PC-3 (cell line): ENCODE measurements around the gene CCNI2. TPM values are rescaled to one million over a fixed set of nuclear protein-coding genes. Genes with fewer than 3 reads are reported as not detected.

Source experiments
- ATAC-seq: fragments of 200-7000 bp; cut with Tn5 transposase; 2 replicates; pipeline ENCODE4 v1.9.1; 2020; ENCODE audit warnings: mild to moderate bottlenecking, moderate library complexity
- BruUV-seq: library from RNA; stranded (reverse); fragments of 400-500 nt; replicated peaks from 2 replicates; lab custom pipeline; 2021; lab: Mats Ljungman, UMichigan
- CTCF ChIA-PET: fragments of 300-600 bp; sonication (Branson Sonifier 250); formaldehyde crosslinking; loops from one replicate; lab custom pipeline; 2022; ENCODE audit warnings: antibody characterized with exemption; lab: Charles Lee
- POLR2A ChIA-PET: fragments of 300-600 bp; sonication (Branson Sonifier 250); formaldehyde crosslinking; loops from one replicate; lab custom pipeline; 2022; ENCODE audit warnings: antibody characterized with exemption; ENCODE audit not compliant: unreplicated experiment; lab: Charles Lee
- DNase-seq: peaks from one replicate; pipeline ENCODE4 v3.0.0-alpha.2; 2015
- H2AFZ ChIP-seq: fragments of 300-600 bp; sonication (generic); 2 replicates; pipeline ENCODE4 v1.6.0; 2016; ENCODE audit warnings: antibody characterized with exemption, low read length
- H3F3A ChIP-seq: fragments of 300-600 bp; sonication (generic); one replicate; pipeline ENCODE4 v1.6.0; 2017; ENCODE audit warnings: antibody characterized with exemption, low read length, control low read depth, mild to moderate bottlenecking; ENCODE audit not compliant: unreplicated experiment
- H3K27ac ChIP-seq: fragments of 300-600 bp; sonication (generic); 2 replicates; pipeline ENCODE4 v1.5.1; 2016; ENCODE audit warnings: mild to moderate bottlenecking, low read length
- H3K27me3 ChIP-seq: fragments of 300-600 bp; sonication (generic); 2 replicates; pipeline ENCODE4 v1.6.1; 2016; ENCODE audit warnings: low read length, mixed read lengths
- H3K36me3 ChIP-seq: fragments of 300-600 bp; sonication (generic); 2 replicates; pipeline ENCODE4 v1.6.1; 2016; ENCODE audit warnings: low read depth, mixed run types, low read length, mixed read lengths
- H3K4me1 ChIP-seq: fragments of 300-600 bp; sonication (generic); 2 replicates; pipeline ENCODE4 v1.5.1; 2016; ENCODE audit warnings: low read length; ENCODE audit not compliant: insufficient read depth
- H3K4me2 ChIP-seq: fragments of 300-600 bp; sonication (generic); 2 replicates; pipeline ENCODE4 v1.6.0; 2016; ENCODE audit warnings: low read length
- H3K4me3 ChIP-seq: fragments of 300-600 bp; sonication (generic); 2 replicates; pipeline ENCODE4 v1.5.1; 2016; ENCODE audit warnings: mild to moderate bottlenecking, low read length, mixed read lengths
- H3K79me2 ChIP-seq: fragments of 300-600 bp; sonication (generic); 2 replicates; pipeline ENCODE4 v1.6.1; 2017; ENCODE audit warnings: low read length, mixed read lengths
- H3K9ac ChIP-seq: fragments of 300-600 bp; sonication (generic); 2 replicates; pipeline ENCODE4 v1.6.0; 2016; ENCODE audit warnings: mild to moderate bottlenecking, low read length
- H3K9me2 ChIP-seq: fragments of 300-600 bp; sonication (generic); replicated peaks from 2 replicates; pipeline ENCODE4 v1.6.1; 2016; ENCODE audit warnings: mixed run types, low read length, mixed read lengths
- H3K9me3 ChIP-seq: fragments of 300-600 bp; sonication (generic); 2 replicates; pipeline ENCODE4 v1.6.1; 2016; ENCODE audit warnings: low read length, mixed read lengths
- H4K20me1 ChIP-seq: fragments of 300-600 bp; sonication (generic); 2 replicates; pipeline ENCODE4 v1.6.1; 2016; ENCODE audit warnings: low read length, mixed read lengths
- EZH2 ChIP-seq: fragments of 300-600 bp; sonication (generic); IDR thresholded peaks from one replicate; pipeline ENCODE4 v1.6.1; 2017; ENCODE audit warnings: antibody characterized with exemption, mild to moderate bottlenecking, low read length; ENCODE audit not compliant: unreplicated experiment
- EZH2phosphoT487 ChIP-seq: fragments of 300-600 bp; sonication (generic); IDR thresholded peaks from 2 replicates; pipeline ENCODE4 v1.6.1; 2018; ENCODE audit warnings: mild to moderate bottlenecking, antibody characterized with exemption, low read length, borderline replicate concordance
- intact Hi-C: fragments of 100-400 bp; cut with micrococcal nuclease; formaldehyde crosslinking; loops from 2 replicates; pipeline ENCODE4 v1.9.0; 2023
- total RNA-seq: library from RNA; depleted of rRNA; stranded (reverse); fragments of >200 nt; gene quantifications from 2 replicates; pipeline ENCODE4 v1.2.3, GENCODE V29; 2014
- TF ChIP-seq, protein P1 (sequence below): fragments of 300-600 bp; sonication (generic); conservative IDR thresholded peaks from 2 replicates; pipeline ENCODE4 v1.5.1; 2017; ENCODE audit warnings: antibody characterized with exemption, low read depth, mild to moderate bottlenecking, low read length

Gene CCNI2
- total RNA-seq, 1 experiment from 2014 or later, result not detected

DNA sequence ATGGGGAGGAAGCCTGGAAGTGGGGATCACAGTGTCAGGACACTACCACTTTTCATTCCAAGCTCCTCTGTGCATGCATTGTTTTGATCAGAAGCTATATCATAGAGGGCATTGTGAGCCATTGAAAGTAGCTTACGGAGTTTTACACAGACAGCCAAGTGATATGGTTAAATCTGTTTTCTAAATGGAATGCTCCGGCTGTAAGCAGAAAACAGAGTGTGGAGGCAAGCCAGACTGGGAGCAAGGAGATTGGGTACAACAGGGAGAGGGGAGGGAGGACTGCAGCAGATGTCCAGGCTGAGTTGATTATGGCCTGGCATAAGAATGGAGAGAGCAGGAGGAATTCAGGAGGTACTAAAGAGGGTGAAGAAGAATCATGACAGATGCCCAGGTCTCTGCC lies 50.4 kb downstream of the CCNI2 start:
- Histone ChIP-seq H3K4me2 (no peak overlapping the region), H2AFZ (no peak overlapping the region), H3K27ac (no peak overlapping the region), H3F3A (no peaks in the 10 kb centered on the region), H3K79me2 (no peaks in the 10 kb centered on the region), H3K9ac (no peak overlapping the region), H3K9me2 (no peaks in the 10 kb centered on the region), H3K9me3 (no peaks in the 10 kb centered on the region), H3K36me3 (no peaks in the 10 kb centered on the region), H3K4me3 (no peak overlapping the region), H3K4me1 (no peaks in the 10 kb centered on the region), H3K27me3 (no peaks in the 10 kb centered on the region), H4K20me1 (no peaks in the 10 kb centered on the region)
- ChIA-PET CTCF (no interaction called here), POLR2A (no interaction called here)
- ATAC-seq, result no peak
- intact Hi-C loops, result no loop called here
- no peak for DNase-seq
- no peak for TF ChIP-seq EZH2
- TF ChIP-seq EZH2phosphoT487, result no peak
- TF ChIP-seq, protein P1, sequence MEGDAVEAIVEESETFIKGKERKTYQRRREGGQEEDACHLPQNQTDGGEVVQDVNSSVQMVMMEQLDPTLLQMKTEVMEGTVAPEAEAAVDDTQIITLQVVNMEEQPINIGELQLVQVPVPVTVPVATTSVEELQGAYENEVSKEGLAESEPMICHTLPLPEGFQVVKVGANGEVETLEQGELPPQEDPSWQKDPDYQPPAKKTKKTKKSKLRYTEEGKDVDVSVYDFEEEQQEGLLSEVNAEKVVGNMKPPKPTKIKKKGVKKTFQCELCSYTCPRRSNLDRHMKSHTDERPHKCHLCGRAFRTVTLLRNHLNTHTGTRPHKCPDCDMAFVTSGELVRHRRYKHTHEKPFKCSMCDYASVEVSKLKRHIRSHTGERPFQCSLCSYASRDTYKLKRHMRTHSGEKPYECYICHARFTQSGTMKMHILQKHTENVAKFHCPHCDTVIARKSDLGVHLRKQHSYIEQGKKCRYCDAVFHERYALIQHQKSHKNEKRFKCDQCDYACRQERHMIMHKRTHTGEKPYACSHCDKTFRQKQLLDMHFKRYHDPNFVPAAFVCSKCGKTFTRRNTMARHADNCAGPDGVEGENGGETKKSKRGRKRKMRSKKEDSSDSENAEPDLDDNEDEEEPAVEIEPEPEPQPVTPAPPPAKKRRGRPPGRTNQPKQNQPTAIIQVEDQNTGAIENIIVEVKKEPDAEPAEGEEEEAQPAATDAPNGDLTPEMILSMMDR, result no peak
- BruUV-seq, result no TSS peak

DNA sequence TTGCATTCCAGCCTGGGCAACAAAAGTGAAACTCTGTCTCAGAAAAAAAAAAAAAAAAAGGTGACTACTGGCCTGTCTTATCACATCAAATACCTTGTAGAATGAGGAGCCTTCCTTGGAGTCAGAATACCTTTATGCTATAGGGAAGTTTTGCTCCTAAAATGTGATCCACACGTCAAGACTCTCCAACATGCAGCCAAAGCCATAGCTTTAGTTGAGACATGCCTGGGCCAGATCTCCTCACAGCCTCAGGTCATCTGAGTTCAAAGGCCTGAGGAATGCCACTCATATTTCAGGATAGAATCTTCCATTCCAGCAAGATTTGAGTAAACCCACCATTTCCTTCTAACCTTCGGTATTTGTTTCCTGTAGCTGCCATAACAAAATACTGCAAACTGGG lies 52.2 kb downstream of the CCNI2 start:
- no peaks in the 10 kb centered on the region for H3K9me2 ChIP-seq
- no peaks in the 10 kb centered on the region for H3K79me2 ChIP-seq
- H4K20me1 ChIP-seq, result no peaks in the 10 kb centered on the region
- BruUV-seq, result no TSS peak
- no peak overlapping the region for H3K9ac ChIP-seq
- no peak overlapping the region for H3K27ac ChIP-seq
- ChIA-PET CTCF (no interaction called here), POLR2A (no interaction called here)
- H3K4me2 ChIP-seq, result no peak overlapping the region
- TF ChIP-seq EZH2phosphoT487, result no peak
- no peak for TF ChIP-seq EZH2
- TF ChIP-seq, protein P1, result no peak
- H2AFZ ChIP-seq, result no peak overlapping the region
- H3K9me3 ChIP-seq, result no peaks in the 10 kb centered on the region
- no peaks in the 10 kb centered on the region for H3K27me3 ChIP-seq
- no peak overlapping the region for H3K4me3 ChIP-seq
- intact Hi-C loops, result no loop called here
- H3K36me3 ChIP-seq, result no peaks in the 10 kb centered on the region
- ATAC-seq (no peak), DNase-seq (no peak)
- H3F3A ChIP-seq, result no peaks in the 10 kb centered on the region
- no peaks in the 10 kb centered on the region for H3K4me1 ChIP-seq

DNA sequence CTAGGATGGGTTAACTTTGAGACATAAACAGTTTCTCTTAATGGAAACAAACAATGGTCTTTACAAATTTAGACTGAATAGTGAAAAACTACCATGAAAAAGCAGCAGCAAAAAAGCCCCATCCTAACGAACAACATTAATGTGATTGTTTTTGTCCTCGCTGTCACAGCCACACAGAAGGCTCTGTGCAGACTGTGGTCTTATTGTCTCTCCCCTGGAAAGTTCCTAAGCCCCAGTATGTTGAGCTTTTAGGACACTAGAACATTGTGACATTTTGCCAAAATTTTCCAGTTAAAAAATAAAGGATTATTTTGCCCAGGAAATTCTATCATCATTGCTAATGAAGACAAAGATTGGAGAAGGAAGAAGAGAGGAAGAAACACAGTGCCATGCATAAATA lies 53.3 kb downstream of the CCNI2 start:
- intact Hi-C loops, result no loop called here
- Histone ChIP-seq H3K36me3 (no peaks in the 10 kb centered on the region), H3F3A (no peaks in the 10 kb centered on the region), H3K9me2 (no peaks in the 10 kb centered on the region), H3K9me3 (no peaks in the 10 kb centered on the region), H2AFZ (no peak overlapping the region), H3K4me1 (no peaks in the 10 kb centered on the region), H3K27me3 (no peaks in the 10 kb centered on the region), H3K79me2 (no peaks in the 10 kb centered on the region), H4K20me1 (no peaks in the 10 kb centered on the region), H3K4me3 (no peak overlapping the region), H3K9ac (no peak overlapping the region), H3K27ac (no peak overlapping the region), H3K4me2 (no peak overlapping the region)
- CTCF ChIA-PET, result no interaction called here
- TF ChIP-seq EZH2phosphoT487 (no peak), EZH2 (no peak)
- TF ChIP-seq, protein P1, result no peak
- BruUV-seq, result no TSS peak
- ATAC-seq (no peak), DNase-seq (no peak)
- POLR2A ChIA-PET, result no interaction called here
